ENCODE data around the gene PODN. TPM values are rescaled to one million over a fixed set of nuclear protein-coding genes. Genes with fewer than 3 reads are reported as not detected.

PODN gene
- total RNA-seq, 1 experiment from 2014 or later: not detected

- Histone ChIP-seq H3K4me3 (ENCODE audit: insufficient read depth, low read depth, low read length) (no peak overlapping the region), H3K27me3 (ENCODE audit: control insufficient read depth, insufficient read depth, low read length) (no peaks in the 10 kb centered on the region; the same call in 1 of the 2 replicates), H3K36me3 (replicated peaks; ENCODE audit: control insufficient read depth, insufficient read depth, low read length) (no peaks in the 10 kb centered on the region; the same call in 1 of the 2 replicates)
- DNase-seq: peak; percentile 38
Measured at GRCh38 chr1:53104289-53104913, 42.4 kb downstream of the PODN start.

- H3K27me3 ChIP-seq (ENCODE audit: control insufficient read depth, insufficient read depth, low read length): peaks cover 3% of the 10 kb centered on the region; the same call in 1 of the 2 replicates
- no peak overlapping the region for H3K4me3 ChIP-seq (ENCODE audit: insufficient read depth, low read depth, low read length)
Measured at GRCh38 chr1:53107090-53107489, 45.1 kb downstream of the PODN start.

GRCh38 chr1:53107570-53108322, 45.7 kb downstream of the PODN start:
- H3K27me3 ChIP-seq (ENCODE audit: control insufficient read depth, insufficient read depth, low read length): peaks cover 3% of the 10 kb centered on the region; the same call in 1 of the 2 replicates
- H3K4me3 ChIP-seq (ENCODE audit: insufficient read depth, low read depth, low read length): no peak overlapping the region
- H3K36me3 ChIP-seq (replicated peaks; ENCODE audit: control insufficient read depth, insufficient read depth, low read length): no peaks in the 10 kb centered on the region
- DNase-seq: no peak

More at GRCh38 chr1:53107090-53107489, 45.1 kb downstream of the PODN start:
- no peaks in the 10 kb centered on the region for H3K36me3 ChIP-seq (replicated peaks; ENCODE audit: control insufficient read depth, insufficient read depth, low read length)
- DNase-seq: no peak

GRCh38 chr1:53108646-53109580, 46.9 kb downstream of the PODN start:
- H3K36me3 ChIP-seq (replicated peaks; ENCODE audit: control insufficient read depth, insufficient read depth, low read length): no peaks in the 10 kb centered on the region
- no peak overlapping the region for H3K4me3 ChIP-seq (ENCODE audit: insufficient read depth, low read depth, low read length)
- peaks cover 3% of the 10 kb centered on the region; the same call in 1 of the 2 replicates for H3K27me3 ChIP-seq (ENCODE audit: control insufficient read depth, insufficient read depth, low read length)
- no peak for DNase-seq

- Histone ChIP-seq H3K36me3 (replicated peaks; ENCODE audit: control insufficient read depth, insufficient read depth, low read length) (no peaks in the 10 kb centered on the region), H3K4me3 (ENCODE audit: insufficient read depth, low read depth, low read length) (no peak overlapping the region), H3K27me3 (ENCODE audit: control insufficient read depth, insufficient read depth, low read length) (peaks cover 6% of the 10 kb centered on the region; the same call in 1 of the 2 replicates)
- DNase-seq: no peak
Measured at GRCh38 chr1:53110370-53111072, 48.5 kb downstream of the PODN start.

- Histone ChIP-seq H3K4me3 (ENCODE audit: insufficient read depth, low read depth, low read length) (no peak overlapping the region), H3K36me3 (replicated peaks; ENCODE audit: control insufficient read depth, insufficient read depth, low read length) (no peaks in the 10 kb centered on the region), H3K27me3 (ENCODE audit: control insufficient read depth, insufficient read depth, low read length) (peaks cover 6% of the 10 kb centered on the region; the same call in 1 of the 2 replicates)
- DNase-seq: no peak
Measured at GRCh38 chr1:53111073-53111556, 49.1 kb downstream of the PODN start.

- peaks cover 6% of the 10 kb centered on the region; the same call in 1 of the 2 replicates for H3K27me3 ChIP-seq (ENCODE audit: control insufficient read depth, insufficient read depth, low read length)
- DNase-seq: no peak
- H3K4me3 ChIP-seq (ENCODE audit: insufficient read depth, low read depth, low read length): no peak overlapping the region
- no peaks in the 10 kb centered on the region for H3K36me3 ChIP-seq (replicated peaks; ENCODE audit: control insufficient read depth, insufficient read depth, low read length)
Measured at GRCh38 chr1:53111693-53112092, 49.7 kb downstream of the PODN start.

GRCh38 chr1:53112271-53112774, 50.3 kb downstream of the PODN start:
- no peaks in the 10 kb centered on the region for H3K36me3 ChIP-seq (replicated peaks; ENCODE audit: control insufficient read depth, insufficient read depth, low read length)
- no peak overlapping the region for H3K4me3 ChIP-seq (ENCODE audit: insufficient read depth, low read depth, low read length)
- peaks cover 6% of the 10 kb centered on the region; the same call in 1 of the 2 replicates for H3K27me3 ChIP-seq (ENCODE audit: control insufficient read depth, insufficient read depth, low read length)
- DNase-seq: no peak

- H3K27me3 ChIP-seq (ENCODE audit: control insufficient read depth, insufficient read depth, low read length): peaks cover 6% of the 10 kb centered on the region; the same call in 1 of the 2 replicates
- no peaks in the 10 kb centered on the region for H3K36me3 ChIP-seq (replicated peaks; ENCODE audit: control insufficient read depth, insufficient read depth, low read length)
- H3K4me3 ChIP-seq (ENCODE audit: insufficient read depth, low read depth, low read length): no peak overlapping the region
- no peak for DNase-seq
Measured at GRCh38 chr1:53112861-53113260, 50.8 kb downstream of the PODN start.

GRCh38 chr1:53114090-53114489, 52.1 kb downstream of the PODN start:
- H3K36me3 ChIP-seq (replicated peaks; ENCODE audit: control insufficient read depth, insufficient read depth, low read length): no peaks in the 10 kb centered on the region
- DNase-seq: no peak
- peaks cover 6% of the 10 kb centered on the region; the same call in 1 of the 2 replicates for H3K27me3 ChIP-seq (ENCODE audit: control insufficient read depth, insufficient read depth, low read length)
- no peak overlapping the region for H3K4me3 ChIP-seq (ENCODE audit: insufficient read depth, low read depth, low read length)

GRCh38 chr1:53114581-53115400, 52.8 kb downstream of the PODN start:
- H3K36me3 ChIP-seq (replicated peaks; ENCODE audit: control insufficient read depth, insufficient read depth, low read length): no peaks in the 10 kb centered on the region
- H3K4me3 ChIP-seq (ENCODE audit: insufficient read depth, low read depth, low read length): no peak overlapping the region
- H3K27me3 ChIP-seq (ENCODE audit: control insufficient read depth, insufficient read depth, low read length): peaks cover 4% of the 10 kb centered on the region; the same call in 1 of the 2 replicates
- DNase-seq: no peak

GRCh38 chr1:53115403-53116306, 53.6 kb downstream of the PODN start:
- H3K4me3 ChIP-seq (ENCODE audit: insufficient read depth, low read depth, low read length): no peak overlapping the region
- no peaks in the 10 kb centered on the region for H3K36me3 ChIP-seq (replicated peaks; ENCODE audit: control insufficient read depth, insufficient read depth, low read length)
- peaks cover 4% of the 10 kb centered on the region; the same call in 1 of the 2 replicates for H3K27me3 ChIP-seq (ENCODE audit: control insufficient read depth, insufficient read depth, low read length)
- peak; percentile 89 for DNase-seq

Measured in H7 (cell line).